Pancreas (tissue), 10 donors: ENCODE data around the gene RIPPLY2. TPM values are rescaled to one million over a fixed set of nuclear protein-coding genes. Genes with fewer than 3 reads are reported as not detected.
"Not testable (repeated sequence)": the region's sequence is repeated elsewhere in the genome, so short reads cannot be mapped to it uniquely, and the experiment has no call there.

Experiments
- ATAC-seq, 4 donors: fragments of 200-7000 bp; cut with Tn5 transposase; one replicate each; pipeline versions ENCODE4 v1.8.0 to v1.9.1; 2020; ENCODE audit warnings: mild to moderate bottlenecking in 4 of 4, moderate library complexity in 4 of 4
- DNase-seq, 6 donors: peaks; one replicate each; pipeline ENCODE4 v3.0.0-alpha.2; 2020
- FAIRE-seq: peaks from 2 replicates; lab custom pipeline; 2012; peaks lifted over from hg19 to GRCh38; lab: Jason Lieb, UNC
- H3K27ac ChIP-seq, 4 donors: fragments of 200-600 bp; sonication (generic); 1 replicate in 3 of 4; 2 replicates in 1 of 4; pipeline versions ENCODE4 v1.5.0 to v1.8.0; 2020
- H3K27me3 ChIP-seq, 4 donors: fragments of 200-600 bp; one replicate each; pipeline ENCODE4 v1.8.0; 2021
- H3K36me3 ChIP-seq, 3 donors: fragments of 200-600 bp; sonication (generic) in 1 of 3; one replicate each; pipeline versions ENCODE4 v1.5.0 to v1.8.0; 2020 to 2021
- H3K4me1 ChIP-seq, 3 donors: fragments of 200-600 bp; one replicate each; pipeline ENCODE4 v1.8.0; 2021
- H3K4me3 ChIP-seq, 4 donors: fragments of 200-600 bp; sonication (generic) in 2 of 4; one replicate each; pipeline versions ENCODE4 v1.5.0 to v1.8.0; 2020 to 2021
- H3K9me3 ChIP-seq, 4 donors: fragments of 200-600 bp; one replicate each; pipeline ENCODE4 v1.8.0; 2021
- CTCF ChIP-seq, 4 donors: fragments of 200-600 bp; sonication (generic) in 3 of 4; IDR thresholded peaks; one replicate each; pipeline versions ENCODE4 v1.5.0 to v1.8.0; 2021; ENCODE audit warnings: antibody characterized with exemption in 4 of 4
- WGBS, 2 donors: extraction: QIAGEN DNeasy Blood & Tissue Kit; methylation state at CpG; one replicate each; pipeline ENCODE4 v1.1.7; 2013; 5-methylcytosine and 5-hydroxymethylcytosine counted together
- intact Hi-C, 3 donors: fragments of 100-400 bp; cut with DNase I; formaldehyde crosslinking; loops; one replicate each; pipeline versions ENCODE4 v1.11.1 to v1.14.2; 2022
- polyA plus RNA-seq, 2 donors: library from polyadenylated mRNA; stranded (reverse); fragments of 200-250 nt; gene quantifications; one replicate each; pipeline ENCODE4 v1.2.3, GENCODE V29; 2013
- total RNA-seq, 6 donors: library from RNA; stranded (reverse); fragmentation: NEBNext Ultra II Directional in 4 of 6; extraction: Animal tissue kit (Norgen Biotek cat#: 25700) in 4 of 6; gene quantifications; one replicate each; pipeline versions ENCODE4 v1.2.1 to v1.2.4, GENCODE V29; 2021 to 2023
- donor health status: healthy with polysubstance abuse.
- donor health status: DM: no; HTN: no; CAD: no; lungs with moderate emphysema.
- donor health status: DM: no; HTN: no; CAD: no.
- donor health status: control.
- donor health status: control.
- donor health status: Bipolar disorder and iron deficiency.
- donor health status: DM: yes; HTN: yes; CAD: no.
- donor health status: DM: no; HTN: no; CAD: no.
- donor health status: DM: no; HTN: no; CAD: no.
- donor health status: DM: yes; HTN: yes; CAD: no.

Gene RIPPLY2
- total and polyA plus RNA-seq, 8 donors = 0.22 to 9.4 (median 0.58) TPM; not detected in 2

- FAIRE-seq (peak; percentile 41), ATAC-seq (peak in 1 of 4 donors; percentile 21), DNase-seq (no peak)
- Histone ChIP-seq H3K27me3 (no peaks in the 10 kb centered on the region), H3K27ac (no peak overlapping the region), H3K9me3 (no peaks in the 10 kb centered on the region), H3K4me1 (peaks cover 0 to 4% (median 0%) of the 10 kb centered on the region in 3 donors), H3K4me3 (no peak overlapping the region), H3K36me3 (no peaks in the 10 kb centered on the region)
- TF ChIP-seq CTCF (IDR thresholded peaks at IDR 0.05) = no peak
- WGBS, 2 donors = 91 to 95% methylated on average over 1 of the region's 1 CpG
- intact Hi-C loops = no loop called here
These were observed 39.9 kb downstream of the RIPPLY2 start for GRCh38 chr6:83893024-83893423.

- H3K27me3 ChIP-seq, H3K9me3 ChIP-seq, ATAC-seq, H3K4me1 ChIP-seq, DNase-seq, H3K36me3 ChIP-seq, intact Hi-C loops, H3K27ac ChIP-seq, FAIRE-seq, H3K4me3 ChIP-seq: not testable (repeated sequence)
- no CpG with 5 or more reads among the region's 2 CpGs for WGBS, 2 donors
These were observed 43.9 kb downstream of the RIPPLY2 start for GRCh38 chr6:83897094-83897493.

GRCh38 chr6:83901624-83902023, 48.5 kb downstream of the RIPPLY2 start:
- no peak for TF ChIP-seq CTCF (IDR thresholded peaks at IDR 0.05)
- FAIRE-seq (no peak), DNase-seq (no peak), ATAC-seq (no peak)
- 90 to 100% methylated on average over 1 of the region's 1 CpG for WGBS, 2 donors
- Histone ChIP-seq H3K4me1 (no peaks in the 10 kb centered on the region), H3K27me3 (no peaks in the 10 kb centered on the region), H3K27ac (no peak overlapping the region), H3K9me3 (no peaks in the 10 kb centered on the region), H3K36me3 (no peaks in the 10 kb centered on the region), H3K4me3 (no peak overlapping the region)
- intact Hi-C loops = no loop called here

- ATAC-seq = no peak
- Histone ChIP-seq H3K27ac (no peak overlapping the region), H3K9me3 (no peaks in the 10 kb centered on the region), H3K4me1 (no peaks in the 10 kb centered on the region), H3K36me3 (no peaks in the 10 kb centered on the region), H3K27me3 (no peaks in the 10 kb centered on the region), H3K4me3 (no peak overlapping the region)
- intact Hi-C loops = no loop called here
- no peak for FAIRE-seq
- DNase-seq = no peak
- 89 to 91% methylated on average over 4 of the region's 4 CpGs for WGBS, 2 donors
- TF ChIP-seq CTCF (IDR thresholded peaks at IDR 0.05) = no peak
These were observed 51.2 kb downstream of the RIPPLY2 start for GRCh38 chr6:83904395-83904794.

GRCh38 chr6:83905648-83906047, 52.5 kb downstream of the RIPPLY2 start:
- intact Hi-C loops = no loop called here
- H3K27ac ChIP-seq = no peak overlapping the region
- no peaks in the 10 kb centered on the region for H3K4me1 ChIP-seq
- no peaks in the 10 kb centered on the region for H3K36me3 ChIP-seq
- no peak overlapping the region for H3K4me3 ChIP-seq
- no peak for ATAC-seq
- no peaks in the 10 kb centered on the region for H3K27me3 ChIP-seq
- WGBS, 2 donors = 97 to 98% methylated on average over 4 of the region's 4 CpGs
- TF ChIP-seq CTCF (IDR thresholded peaks at IDR 0.05) = no peak
- DNase-seq = peak in 1 of 6 donors; percentile 43
- FAIRE-seq = no peak
- H3K9me3 ChIP-seq = no peaks in the 10 kb centered on the region

Other genes starting within 250 kb of the RIPPLY2 start
- gene SNAP91, start 144.3 kb upstream of the RIPPLY2 start, total RNA-seq = 1 to 10 TPM in 3 of 6 donors, under 1 TPM in 3; 0.51 to 2.3 (median 1.3) TPM
- gene SNAP91, start 144.3 kb upstream of the RIPPLY2 start, polyA plus RNA-seq = 1 to 10 TPM; 1.9 to 8.8 TPM
- gene CYB5R4, start 6.3 kb downstream of the RIPPLY2 start, total RNA-seq = 10 to 100 TPM in 1 of 6 donors, 1 to 10 TPM in 5; 2.5 to 10.1 (median 6.2) TPM
- gene CYB5R4, start 6.3 kb downstream of the RIPPLY2 start, polyA plus RNA-seq = 1 to 10 TPM; 1.1 to 4.9 TPM
- 1 to 10 TPM in 5 of 6 donors, under 1 TPM in 1; 0.88 to 3.7 (median 2.2) TPM for gene MRAP2, start 180.4 kb downstream of the RIPPLY2 start, total RNA-seq
- gene MRAP2, start 180.4 kb downstream of the RIPPLY2 start, polyA plus RNA-seq = 10 to 100 TPM in 1 of 2 donors, 1 to 10 TPM in 1; 6.5 to 20.2 TPM